Astrocyte of the cerebellum (primary cell): ENCODE results near the gene GPR55.

Experiments
- DNase-seq: peaks from one replicate; pipeline ENCODE4 v3.0.0-alpha.2; 2011; ENCODE audit warnings: low read depth
- H3K4me3 ChIP-seq: 2 replicates; pipeline ENCODE4 v1.5.1; 2011; ENCODE audit warnings: mild to moderate bottlenecking, low read depth, low read length, moderate library complexity
- CTCF ChIP-seq: IDR thresholded peaks from 2 replicates; pipeline ENCODE4 v1.5.1; 2012; ENCODE audit warnings: low read length, low read depth, moderate library complexity, mild to moderate bottlenecking; ENCODE audit errors: missing control alignments
- in situ Hi-C: cut with HindIII; loops from 2 replicates; pipeline ENCODE4 v1.10.0; 2017; ENCODE audit warnings: low sequenced_read_pairs

GPR55 gene

GRCh38 chr2:230925443-230925878 lies 419 bp upstream of the GPR55 start:
- H3K4me3 ChIP-seq: no peak overlapping the region
- no peak for TF ChIP-seq CTCF
- in situ Hi-C loops: no loop called here
- no peak for DNase-seq

GRCh38 chr2:230924092-230924469 lies 961 bp downstream of the GPR55 start:
- no peak overlapping the region for H3K4me3 ChIP-seq
- in situ Hi-C loops: no loop called here
- TF ChIP-seq CTCF: no peak
- no peak for DNase-seq

GRCh38 chr2:230922951-230923717 lies 1.9 kb downstream of the GPR55 start:
- in situ Hi-C loops: no loop called here
- TF ChIP-seq CTCF: no peak
- H3K4me3 ChIP-seq: no peak overlapping the region
- DNase-seq: no peak

GRCh38 chr2:230921806-230922595 lies 3.0 kb downstream of the GPR55 start:
- TF ChIP-seq CTCF: no peak
- in situ Hi-C loops: no loop called here
- H3K4me3 ChIP-seq: no peak overlapping the region
- DNase-seq: no peak

GRCh38 chr2:230920167-230920566 lies 4.9 kb downstream of the GPR55 start:
- in situ Hi-C loops: no loop called here
- no peak for TF ChIP-seq CTCF
- H3K4me3 ChIP-seq: no peak overlapping the region
- DNase-seq: no peak

GRCh38 chr2:230919681-230920080 lies 5.4 kb downstream of the GPR55 start:
- no peak for DNase-seq
- no peak for TF ChIP-seq CTCF
- H3K4me3 ChIP-seq: no peak overlapping the region
- in situ Hi-C loops: loop anchor here (5.0 kb wide), 1 partner anchor 42 kb away; no protein-coding TSS in a partner anchor
